ENCODE results near the gene MBD5. TPM values are rescaled to one million over a fixed set of nuclear protein-coding genes. Genes with fewer than 3 reads are reported as not detected.
A peak's percentile ranks its signal among the peaks of the same experiment; 100 is the strongest.

Gene MBD5
- total and polyA plus RNA-seq, 4 donors = 5.7 to 140 (median 21.2) TPM

- H3K4me1 ChIP-seq (ENCODE audit: control insufficient read depth in 5 of 5, insufficient read depth in 5 of 5, low read length in 5 of 5) = peaks cover 0 to 36% (median 3%) of the 10 kb centered on the region in 5 donors
- no peak overlapping the region for H3K27ac ChIP-seq (ENCODE audit: low read depth in 1 of 2, low read length in 1 of 2)
- peak in 1 of 3 donors; percentile 41 for DNase-seq
Measured at GRCh38 chr2:148022351-148022750, 1.5 kb downstream of the MBD5 start.

DNA sequence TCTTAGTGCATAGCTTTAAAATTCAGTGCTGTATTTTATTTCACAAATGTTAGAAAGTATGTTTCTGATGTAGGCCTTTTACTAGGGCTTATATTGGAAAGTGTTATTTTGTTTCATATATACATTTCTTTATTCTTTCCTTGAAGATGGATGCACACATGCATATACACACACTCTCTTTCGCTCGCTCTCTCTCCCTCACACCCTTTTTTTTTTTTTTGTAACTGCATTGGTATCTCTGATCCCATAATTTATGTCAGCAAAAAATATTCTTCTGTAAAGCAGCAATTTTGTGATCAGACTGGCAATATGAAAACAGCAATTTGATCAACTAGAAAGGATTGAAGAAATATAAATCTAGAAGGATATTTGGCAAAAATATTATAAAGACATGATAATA lies 2.0 kb downstream of the MBD5 start:
- Histone ChIP-seq H3K4me3 (no peak overlapping the region), H3K27ac (ENCODE audit: low read depth in 1 of 2, low read length in 1 of 2) (no peak overlapping the region), H3K9me3 (ENCODE audit: control insufficient read depth in 4 of 4, insufficient read depth in 3 of 4, low read length in 3 of 4) (no peaks in the 10 kb centered on the region), H3K36me3 (ENCODE audit: control insufficient read depth in 4 of 4, insufficient read depth in 4 of 4, low read length in 4 of 4) (peaks cover 0 to 3% (median 0%) of the 10 kb centered on the region in 4 donors), H3K27me3 (ENCODE audit: control insufficient read depth in 3 of 3, insufficient read depth in 3 of 3, low read length in 2 of 3) (no peaks in the 10 kb centered on the region), H3K9ac (ENCODE audit: insufficient read depth in 1 of 2, low read length in 2 of 2) (peak overlapping the region in 1 of 2 donors; percentile 91), H3K4me1 (ENCODE audit: control insufficient read depth in 5 of 5, insufficient read depth in 5 of 5, low read length in 5 of 5) (peaks cover 0 to 36% (median 3%) of the 10 kb centered on the region in 5 donors)
- TF ChIP-seq, protein P1, sequence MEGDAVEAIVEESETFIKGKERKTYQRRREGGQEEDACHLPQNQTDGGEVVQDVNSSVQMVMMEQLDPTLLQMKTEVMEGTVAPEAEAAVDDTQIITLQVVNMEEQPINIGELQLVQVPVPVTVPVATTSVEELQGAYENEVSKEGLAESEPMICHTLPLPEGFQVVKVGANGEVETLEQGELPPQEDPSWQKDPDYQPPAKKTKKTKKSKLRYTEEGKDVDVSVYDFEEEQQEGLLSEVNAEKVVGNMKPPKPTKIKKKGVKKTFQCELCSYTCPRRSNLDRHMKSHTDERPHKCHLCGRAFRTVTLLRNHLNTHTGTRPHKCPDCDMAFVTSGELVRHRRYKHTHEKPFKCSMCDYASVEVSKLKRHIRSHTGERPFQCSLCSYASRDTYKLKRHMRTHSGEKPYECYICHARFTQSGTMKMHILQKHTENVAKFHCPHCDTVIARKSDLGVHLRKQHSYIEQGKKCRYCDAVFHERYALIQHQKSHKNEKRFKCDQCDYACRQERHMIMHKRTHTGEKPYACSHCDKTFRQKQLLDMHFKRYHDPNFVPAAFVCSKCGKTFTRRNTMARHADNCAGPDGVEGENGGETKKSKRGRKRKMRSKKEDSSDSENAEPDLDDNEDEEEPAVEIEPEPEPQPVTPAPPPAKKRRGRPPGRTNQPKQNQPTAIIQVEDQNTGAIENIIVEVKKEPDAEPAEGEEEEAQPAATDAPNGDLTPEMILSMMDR (IDR thresholded peaks at IDR 0.05; ENCODE audit: control extremely low read depth, extremely low read depth) = no peak
- WGBS, 2 donors = 84 to 86% methylated on average over 2 of the region's 2 CpGs
- ATAC-seq (ENCODE audit: insufficient read depth, low FRiP score) (no peak), DNase-seq (no peak)

More at GRCh38 chr2:148022351-148022750, 1.5 kb downstream of the MBD5 start:
- no peak overlapping the region for H3K4me3 ChIP-seq
- H3K36me3 ChIP-seq (ENCODE audit: control insufficient read depth in 4 of 4, insufficient read depth in 4 of 4, low read length in 4 of 4) = peaks cover 0 to 3% (median 0%) of the 10 kb centered on the region in 4 donors
- no peaks in the 10 kb centered on the region for H3K9me3 ChIP-seq (ENCODE audit: control insufficient read depth in 4 of 4, insufficient read depth in 3 of 4, low read length in 3 of 4)
- 30 to 36% methylated on average over 1 of the region's 1 CpG for WGBS, 2 donors
- TF ChIP-seq, protein P1 (IDR thresholded peaks at IDR 0.05; ENCODE audit: control extremely low read depth, extremely low read depth) = no peak
- peak overlapping the region in 1 of 2 donors; percentile 91 for H3K9ac ChIP-seq (ENCODE audit: insufficient read depth in 1 of 2, low read length in 2 of 2)
- ATAC-seq (ENCODE audit: insufficient read depth, low FRiP score) = no peak
- H3K27me3 ChIP-seq (ENCODE audit: control insufficient read depth in 3 of 3, insufficient read depth in 3 of 3, low read length in 2 of 3) = no peaks in the 10 kb centered on the region

- Histone ChIP-seq H3K4me1 (ENCODE audit: control insufficient read depth in 5 of 5, insufficient read depth in 5 of 5, low read length in 5 of 5) (peaks cover 0 to 28% (median 3%) of the 10 kb centered on the region in 5 donors), H3K9me3 (ENCODE audit: control insufficient read depth in 4 of 4, insufficient read depth in 3 of 4, low read length in 3 of 4) (no peaks in the 10 kb centered on the region), H3K27me3 (ENCODE audit: control insufficient read depth in 3 of 3, insufficient read depth in 3 of 3, low read length in 2 of 3) (no peaks in the 10 kb centered on the region), H3K4me3 (no peak overlapping the region), H3K27ac (ENCODE audit: low read depth in 1 of 2, low read length in 1 of 2) (no peak overlapping the region), H3K36me3 (ENCODE audit: control insufficient read depth in 4 of 4, insufficient read depth in 4 of 4, low read length in 4 of 4) (peaks cover 0 to 3% (median 0%) of the 10 kb centered on the region in 4 donors), H3K9ac (ENCODE audit: insufficient read depth in 1 of 2, low read length in 2 of 2) (no peak overlapping the region)
- ATAC-seq (ENCODE audit: insufficient read depth, low FRiP score) = no peak
- TF ChIP-seq, protein P1 (IDR thresholded peaks at IDR 0.05; ENCODE audit: control extremely low read depth, extremely low read depth) = no peak
- DNase-seq = no peak
Measured at GRCh38 chr2:148023861-148024260, 3.0 kb downstream of the MBD5 start.

GRCh38 chr2:148026573-148026972 lies 5.7 kb downstream of the MBD5 start:
- no peak for DNase-seq
- H3K36me3 ChIP-seq (ENCODE audit: control insufficient read depth in 4 of 4, insufficient read depth in 4 of 4, low read length in 4 of 4) = no peaks in the 10 kb centered on the region
- no peak overlapping the region for H3K27ac ChIP-seq (ENCODE audit: low read depth in 1 of 2, low read length in 1 of 2)
- no peak for ATAC-seq (ENCODE audit: insufficient read depth, low FRiP score)
- no peak overlapping the region for H3K4me3 ChIP-seq
- H3K9me3 ChIP-seq (ENCODE audit: control insufficient read depth in 4 of 4, insufficient read depth in 3 of 4, low read length in 3 of 4) = no peaks in the 10 kb centered on the region
- H3K9ac ChIP-seq (ENCODE audit: insufficient read depth in 1 of 2, low read length in 2 of 2) = no peak overlapping the region
- 95 to 100% methylated on average over 2 of the region's 2 CpGs for WGBS, 2 donors
- no peaks in the 10 kb centered on the region for H3K27me3 ChIP-seq (ENCODE audit: control insufficient read depth in 3 of 3, insufficient read depth in 3 of 3, low read length in 2 of 3)
- TF ChIP-seq, protein P1 (IDR thresholded peaks at IDR 0.05; ENCODE audit: control extremely low read depth, extremely low read depth) = no peak
- H3K4me1 ChIP-seq (ENCODE audit: control insufficient read depth in 5 of 5, insufficient read depth in 5 of 5, low read length in 5 of 5) = peaks cover 0 to 31% (median 3%) of the 10 kb centered on the region in 5 donors
